Measurements from ENCODE around the gene ARL9.

ARL9 gene

DNA sequence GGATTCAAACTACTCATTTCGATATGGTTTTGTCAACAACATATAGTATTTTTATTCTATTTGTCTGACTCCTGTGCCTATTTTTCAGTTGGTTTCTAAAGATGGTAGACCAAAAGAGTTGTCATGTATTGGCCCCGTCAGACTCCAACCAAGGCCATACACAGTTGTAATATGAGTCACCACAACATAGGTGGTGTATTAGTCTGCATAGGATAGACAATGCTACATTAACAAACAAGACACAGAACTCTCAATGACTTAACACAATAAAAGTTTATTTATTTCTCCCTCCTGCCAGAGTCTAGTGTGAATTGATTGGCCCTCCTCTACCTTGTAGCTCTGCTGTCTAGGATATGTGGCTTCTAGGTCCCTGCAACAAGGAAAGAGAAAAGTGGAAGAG is 45.9 kb downstream of the ARL9 start:
- Histone ChIP-seq H3K27ac (no peak overlapping the region), H3K4me3 (no peak overlapping the region)
- no peak for TF ChIP-seq CTCF (IDR thresholded peaks at IDR 0.05)
- no peak for DNase-seq (ENCODE audit: low spot score)

DNA sequence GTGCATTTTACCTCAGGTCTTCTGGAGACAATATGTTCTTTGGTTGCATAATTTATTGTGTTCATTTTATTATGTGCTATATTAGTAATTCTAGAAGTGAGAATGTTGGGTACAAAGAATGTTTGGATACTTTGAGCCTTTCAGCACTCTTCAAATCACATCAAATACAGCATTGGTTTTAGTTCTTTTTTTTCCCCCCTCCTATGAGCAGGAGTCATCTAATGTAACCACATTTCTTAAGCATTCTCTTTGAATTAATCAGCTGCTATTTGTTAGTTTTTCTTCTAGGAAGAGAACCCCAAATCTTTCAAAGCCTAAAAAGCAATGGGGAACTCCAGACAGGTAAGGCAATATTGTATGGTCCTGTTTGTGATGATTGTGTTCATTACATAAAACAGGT is 46.7 kb downstream of the ARL9 start:
- TF ChIP-seq CTCF (IDR thresholded peaks at IDR 0.05) = no peak
- DNase-seq (ENCODE audit: low spot score) = no peak
- no peak overlapping the region for H3K27ac ChIP-seq
- H3K4me3 ChIP-seq = no peak overlapping the region

GRCh38 chr4:56570041-56570440 is 64.5 kb downstream of the ARL9 start:
- H3K27ac ChIP-seq = no peak overlapping the region
- TF ChIP-seq CTCF (IDR thresholded peaks at IDR 0.05) = no peak
- H3K4me3 ChIP-seq = no peak overlapping the region
- no peak for DNase-seq (ENCODE audit: low spot score)
